Transverse colon (tissue), 3 donors: ENCODE measurements around the gene SDK1.

Experiments
- CTCF ChIP-seq, 5 experiments: fragments of 200-600 bp in 3 of 5; fragments of 450-650 bp in 2 of 5; sonication (generic) in 3 of 5; IDR thresholded peaks; 1 replicate in 2 of 5; 2 replicates in 3 of 5; pipeline ENCODE4 v1.5.1; 2016 to 2017; ENCODE audit warnings: antibody characterized with exemption in 5 of 5, inconsistent platforms in 3 of 5, mild to moderate bottlenecking in 2 of 5, moderate library complexity in 1 of 5
- POLR2A ChIP-seq: fragments of 450-650 bp; IDR thresholded peaks from one replicate; pipeline ENCODE4 v1.6.1; 2016; ENCODE audit warnings: antibody characterized with exemption, mild to moderate bottlenecking, moderate library complexity

GRCh38 chr7:3551536-3551935, 250.5 kb downstream of the SDK1 start:
- TF ChIP-seq CTCF (IDR thresholded peaks at IDR 0.05) (no peak), POLR2A (no peak)
